ENCODE data around the gene F9.

GRCh38 chrX:139585613-139586012, 55.1 kb downstream of the F9 start:
- TF ChIP-seq POLR2AphosphoS5 (IDR thresholded peaks at IDR 0.05), result no peak
- no peak for TF ChIP-seq CTCF (IDR thresholded peaks at IDR 0.05)
- no peak for TF ChIP-seq POLR2A (IDR thresholded peaks at IDR 0.05)

Data from sigmoid colon (tissue), 4 donors.